ENCODE data around the gene C4BPB. TPM values are rescaled to one million over a fixed set of nuclear protein-coding genes. Genes with fewer than 3 reads are reported as not detected.
A peak's percentile ranks its signal among the peaks of the same experiment; 100 is the strongest.

Gene C4BPB
- total and polyA plus RNA-seq, 2 of the 13 experiments (the other 11 are each of a cell fraction or from before 2014, with no cell fraction given): 155 to 266 TPM

DNA sequence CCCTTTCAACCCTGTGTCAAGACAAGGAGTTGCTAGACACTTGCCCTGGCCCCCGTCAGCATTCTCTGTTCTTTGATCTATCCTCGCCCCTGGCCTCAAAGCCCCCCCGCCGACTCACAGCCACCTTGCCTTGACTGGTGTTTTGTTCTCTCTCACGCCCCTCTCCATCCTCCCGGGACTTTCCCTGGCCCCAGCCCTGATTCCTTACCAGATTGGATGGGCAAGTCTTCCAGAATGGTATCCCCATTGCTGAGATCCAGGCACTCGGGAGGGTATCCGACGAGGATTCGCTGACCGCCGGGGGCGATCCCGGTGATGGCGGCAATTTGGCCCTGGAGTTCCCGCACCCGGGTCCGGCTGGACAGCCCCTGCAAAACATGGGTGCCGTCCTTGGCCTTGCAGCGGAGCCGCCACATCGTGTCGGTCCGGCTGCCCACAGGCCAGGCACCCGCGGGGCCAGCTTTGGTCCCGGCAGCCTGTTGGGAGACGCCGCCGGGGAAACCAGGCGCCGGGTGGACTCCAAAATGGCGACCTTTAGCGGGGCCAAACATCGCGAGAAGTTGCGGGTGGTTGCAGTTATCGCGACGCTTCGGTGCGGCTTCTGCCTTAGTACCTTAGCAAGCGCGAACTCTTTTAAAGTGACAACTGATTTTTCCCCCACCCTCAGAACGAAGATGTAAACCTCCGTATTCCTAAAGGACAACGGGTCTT lies 38.0 kb upstream of the C4BPB start (continued):
- TF ChIP-seq, protein P1, sequence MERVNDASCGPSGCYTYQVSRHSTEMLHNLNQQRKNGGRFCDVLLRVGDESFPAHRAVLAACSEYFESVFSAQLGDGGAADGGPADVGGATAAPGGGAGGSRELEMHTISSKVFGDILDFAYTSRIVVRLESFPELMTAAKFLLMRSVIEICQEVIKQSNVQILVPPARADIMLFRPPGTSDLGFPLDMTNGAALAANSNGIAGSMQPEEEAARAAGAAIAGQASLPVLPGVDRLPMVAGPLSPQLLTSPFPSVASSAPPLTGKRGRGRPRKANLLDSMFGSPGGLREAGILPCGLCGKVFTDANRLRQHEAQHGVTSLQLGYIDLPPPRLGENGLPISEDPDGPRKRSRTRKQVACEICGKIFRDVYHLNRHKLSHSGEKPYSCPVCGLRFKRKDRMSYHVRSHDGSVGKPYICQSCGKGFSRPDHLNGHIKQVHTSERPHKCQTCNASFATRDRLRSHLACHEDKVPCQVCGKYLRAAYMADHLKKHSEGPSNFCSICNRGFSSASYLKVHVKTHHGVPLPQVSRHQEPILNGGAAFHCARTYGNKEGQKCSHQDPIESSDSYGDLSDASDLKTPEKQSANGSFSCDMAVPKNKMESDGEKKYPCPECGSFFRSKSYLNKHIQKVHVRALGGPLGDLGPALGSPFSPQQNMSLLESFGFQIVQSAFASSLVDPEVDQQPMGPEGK (CRISPR knock-in tag; IDR thresholded peaks at IDR 0.05): 0 out of 2 replicates have a peak, but pooled peaks have one; percentile 16
- TF ChIP-seq ZFP36 (IDR thresholded peaks at IDR 0.05; ENCODE audit: borderline replicate concordance, low read depth, low read length, partially characterized antibody) (no peak), ZNF878 (CRISPR knock-in tag; IDR thresholded peaks at IDR 0.05) (no peak), HOXD1 (CRISPR knock-in tag; IDR thresholded peaks at IDR 0.05) (no peak), HMG20B (CRISPR knock-in tag; conservative IDR thresholded peaks at IDR 0.05) (no peak), ZNF264 (CRISPR knock-in tag; IDR thresholded peaks at IDR 0.05) (no peak), ARNT (IDR thresholded peaks at IDR 0.05) (no peak), PPARG (CRISPR knock-in tag; conservative IDR thresholded peaks at IDR 0.05) (no peak), POLR2AphosphoS2 (IDR thresholded peaks at IDR 0.05; ENCODE audit: low read depth, low read length) (no peak), ZNF619 (CRISPR knock-in tag; IDR thresholded peaks at IDR 0.05) (no peak), ZNF329 (CRISPR knock-in tag; IDR thresholded peaks at IDR 0.05; ENCODE audit: low read depth) (0 out of 2 replicates have a peak, but pooled peaks have one; percentile 65), ZNF513 (CRISPR knock-in tag; conservative IDR thresholded peaks at IDR 0.05) (no peak), HIC2 (CRISPR knock-in tag; IDR thresholded peaks at IDR 0.05; ENCODE audit: low read depth) (no peak), ATF5 (CRISPR knock-in tag; IDR thresholded peaks at IDR 0.05; ENCODE audit: low read depth) (no peak), RORA (CRISPR knock-in tag; IDR thresholded peaks at IDR 0.05) (no peak), ZNF709 (CRISPR knock-in tag; IDR thresholded peaks at IDR 0.05) (0 out of 2 replicates have a peak, but pooled peaks have one; percentile 38), CHCHD3 (CRISPR knock-in tag; IDR thresholded peaks at IDR 0.05) (no peak), HNRNPUL1 (IDR thresholded peaks at IDR 0.05; ENCODE audit: low read depth, low read length) (no peak), ZNF333 (CRISPR knock-in tag; IDR thresholded peaks at IDR 0.05; ENCODE audit: borderline replicate concordance) (0 out of 2 replicates have a peak, but pooled peaks have one; percentile 28), SOX6 (IDR thresholded peaks at IDR 0.05) (no peak), SOX6 (CRISPR knock-in tag; IDR thresholded peaks at IDR 0.05) (peak; percentile 51; the same call in 1 of the 2 replicates)
- TF ChIP-seq, protein P2, sequence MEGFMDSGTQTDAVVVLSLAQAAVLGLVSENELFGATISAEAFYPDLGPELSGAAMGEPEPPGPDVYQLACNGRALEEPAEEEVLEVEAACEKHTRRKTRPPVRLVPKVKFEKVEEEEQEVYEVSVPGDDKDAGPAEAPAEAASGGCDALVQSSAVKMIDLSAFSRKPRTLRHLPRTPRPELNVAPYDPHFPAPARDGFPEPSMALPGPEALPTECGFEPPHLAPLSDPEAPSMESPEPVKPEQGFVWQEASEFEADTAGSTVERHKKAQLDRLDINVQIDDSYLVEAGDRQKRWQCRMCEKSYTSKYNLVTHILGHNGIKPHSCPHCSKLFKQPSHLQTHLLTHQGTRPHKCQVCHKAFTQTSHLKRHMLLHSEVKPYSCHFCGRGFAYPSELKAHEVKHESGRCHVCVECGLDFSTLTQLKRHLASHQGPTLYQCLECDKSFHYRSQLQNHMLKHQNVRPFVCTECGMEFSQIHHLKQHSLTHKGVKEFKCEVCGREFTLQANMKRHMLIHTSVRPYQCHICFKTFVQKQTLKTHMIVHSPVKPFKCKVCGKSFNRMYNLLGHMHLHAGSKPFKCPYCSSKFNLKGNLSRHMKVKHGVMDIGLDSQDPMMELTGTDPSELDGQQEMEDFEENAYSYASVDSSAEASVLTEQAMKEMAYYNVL (CRISPR knock-in tag; IDR thresholded peaks at IDR 0.05; ENCODE audit: borderline replicate concordance): peak; percentile 68; the same call in 1 of the 2 replicates
